ENCODE results near the gene RNPC3.

DNA sequence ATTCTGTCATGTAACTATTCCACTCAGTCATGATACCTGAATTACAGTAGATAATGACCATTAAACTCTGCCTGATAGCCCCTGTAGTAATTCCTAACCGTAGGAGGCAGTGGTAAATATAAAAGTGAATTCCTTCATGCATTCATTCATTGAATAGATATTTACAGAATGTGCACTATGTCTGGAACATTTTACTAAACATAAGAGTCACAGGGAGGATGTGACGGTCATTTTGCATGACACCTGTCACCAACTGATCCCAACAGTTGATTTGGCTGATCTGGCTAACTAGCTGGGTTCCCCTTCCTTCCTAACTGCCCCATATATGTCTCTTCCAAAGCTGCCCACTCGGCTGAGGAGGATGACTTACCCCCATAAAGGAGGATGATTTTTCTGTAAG, 2.2 kb upstream of the RNPC3 start:
- TF ChIP-seq, protein P1, sequence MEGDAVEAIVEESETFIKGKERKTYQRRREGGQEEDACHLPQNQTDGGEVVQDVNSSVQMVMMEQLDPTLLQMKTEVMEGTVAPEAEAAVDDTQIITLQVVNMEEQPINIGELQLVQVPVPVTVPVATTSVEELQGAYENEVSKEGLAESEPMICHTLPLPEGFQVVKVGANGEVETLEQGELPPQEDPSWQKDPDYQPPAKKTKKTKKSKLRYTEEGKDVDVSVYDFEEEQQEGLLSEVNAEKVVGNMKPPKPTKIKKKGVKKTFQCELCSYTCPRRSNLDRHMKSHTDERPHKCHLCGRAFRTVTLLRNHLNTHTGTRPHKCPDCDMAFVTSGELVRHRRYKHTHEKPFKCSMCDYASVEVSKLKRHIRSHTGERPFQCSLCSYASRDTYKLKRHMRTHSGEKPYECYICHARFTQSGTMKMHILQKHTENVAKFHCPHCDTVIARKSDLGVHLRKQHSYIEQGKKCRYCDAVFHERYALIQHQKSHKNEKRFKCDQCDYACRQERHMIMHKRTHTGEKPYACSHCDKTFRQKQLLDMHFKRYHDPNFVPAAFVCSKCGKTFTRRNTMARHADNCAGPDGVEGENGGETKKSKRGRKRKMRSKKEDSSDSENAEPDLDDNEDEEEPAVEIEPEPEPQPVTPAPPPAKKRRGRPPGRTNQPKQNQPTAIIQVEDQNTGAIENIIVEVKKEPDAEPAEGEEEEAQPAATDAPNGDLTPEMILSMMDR (conservative IDR thresholded peaks at IDR 0.05; ENCODE audit: low read depth, low read length) = no peak
- TF ChIP-seq EZH2phosphoT487 (IDR thresholded peaks at IDR 0.05; ENCODE audit: borderline replicate concordance, low read length) = no peak

Measured in PC-3 (cell line).